NCI-H1930 (cell line): ENCODE measurements around the gene ACAN.

Experiments used
- DNase-seq, 2 experiments: peaks; one replicate each; lab custom pipeline; 2025; lab: John Stamatoyannopoulos, UW

ACAN gene

DNA sequence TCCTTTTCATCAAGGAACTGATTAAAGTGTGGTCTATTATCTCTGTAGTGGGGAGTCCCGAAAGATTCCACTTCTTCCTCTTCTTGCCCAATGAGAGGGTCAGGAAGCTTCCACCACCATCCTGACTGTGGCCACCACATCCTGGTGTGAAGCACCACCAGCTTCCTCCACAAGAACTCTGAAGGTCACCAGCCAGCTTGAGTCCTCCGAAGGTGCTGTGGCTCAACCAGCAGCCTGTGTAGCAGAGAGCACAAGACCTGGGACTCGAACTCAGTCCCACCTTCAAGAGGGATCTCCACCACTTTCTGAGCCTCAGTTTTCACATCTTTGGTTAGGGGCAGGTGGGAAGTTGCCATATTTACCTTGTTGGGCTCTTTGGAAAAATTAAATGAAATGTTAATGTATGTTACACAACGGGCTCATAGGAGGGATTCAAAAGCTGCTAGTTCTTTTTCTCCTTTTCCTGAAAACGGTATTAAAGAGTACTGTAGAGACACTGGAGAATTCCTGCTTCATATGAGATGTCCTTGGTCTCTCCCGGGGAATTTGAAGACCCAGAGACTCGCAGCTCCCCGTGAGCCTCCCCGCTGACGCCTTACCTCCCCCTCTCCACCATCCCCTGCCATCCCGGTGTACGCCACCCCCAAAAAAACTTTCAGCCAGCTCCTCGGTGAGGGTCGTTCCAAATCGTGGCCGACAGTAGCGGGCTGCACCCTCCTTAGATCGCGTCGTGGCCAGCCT is 816 bp upstream of the ACAN start:
- DNase-seq: no peak

DNA sequence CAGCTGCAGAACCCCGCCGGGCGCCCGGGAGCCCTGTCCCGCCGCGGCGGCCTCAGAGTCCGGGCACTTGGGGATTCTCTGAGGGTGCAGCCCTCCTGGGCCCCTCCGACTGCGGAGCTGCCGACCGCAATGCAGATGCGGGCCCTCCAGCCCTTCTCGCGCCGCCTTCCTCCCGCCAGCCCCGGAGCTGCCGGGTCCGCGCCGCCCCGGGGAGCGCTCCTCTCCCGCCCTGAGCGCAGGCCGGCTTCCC is 320 bp upstream of the ACAN start:
- no peak for DNase-seq

DNA sequence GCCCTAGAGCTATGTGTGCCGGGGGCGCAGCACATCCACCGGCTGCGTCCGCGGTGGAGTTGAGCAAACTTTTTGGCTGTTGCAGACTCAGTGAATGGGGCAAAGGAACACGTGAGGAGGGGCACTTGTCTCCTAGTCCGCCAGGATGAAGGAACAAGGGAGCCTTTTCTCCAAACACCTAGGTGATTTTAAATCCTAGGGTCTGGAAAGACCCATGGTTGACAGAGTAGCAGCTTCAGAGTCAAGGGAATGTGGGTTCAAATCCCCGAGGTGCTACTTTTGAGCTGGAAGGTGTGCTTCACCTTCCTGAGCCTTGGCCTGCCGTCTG is 648 bp downstream of the ACAN start:
- DNase-seq: no peak

DNA sequence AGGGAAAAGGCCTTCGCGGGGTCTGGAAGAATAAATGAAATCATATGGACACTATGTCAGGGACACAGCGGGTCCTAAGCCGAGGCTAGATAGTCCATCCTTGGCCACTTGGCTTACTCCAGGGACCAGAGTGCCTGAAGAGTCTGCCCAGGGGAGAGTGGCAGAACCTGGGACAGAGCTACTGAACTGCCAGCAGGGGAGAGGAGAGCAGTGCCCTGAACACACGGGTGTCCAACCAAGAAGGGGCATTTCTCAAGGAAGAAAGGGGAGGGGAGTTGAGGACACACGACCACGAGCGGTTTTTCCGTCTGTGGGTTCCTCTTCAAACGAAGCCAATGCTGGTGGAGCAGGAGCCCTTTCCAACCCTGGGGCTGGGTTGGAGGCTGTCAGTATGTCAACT is 1.0 kb downstream of the ACAN start:
- no peak for DNase-seq

DNA sequence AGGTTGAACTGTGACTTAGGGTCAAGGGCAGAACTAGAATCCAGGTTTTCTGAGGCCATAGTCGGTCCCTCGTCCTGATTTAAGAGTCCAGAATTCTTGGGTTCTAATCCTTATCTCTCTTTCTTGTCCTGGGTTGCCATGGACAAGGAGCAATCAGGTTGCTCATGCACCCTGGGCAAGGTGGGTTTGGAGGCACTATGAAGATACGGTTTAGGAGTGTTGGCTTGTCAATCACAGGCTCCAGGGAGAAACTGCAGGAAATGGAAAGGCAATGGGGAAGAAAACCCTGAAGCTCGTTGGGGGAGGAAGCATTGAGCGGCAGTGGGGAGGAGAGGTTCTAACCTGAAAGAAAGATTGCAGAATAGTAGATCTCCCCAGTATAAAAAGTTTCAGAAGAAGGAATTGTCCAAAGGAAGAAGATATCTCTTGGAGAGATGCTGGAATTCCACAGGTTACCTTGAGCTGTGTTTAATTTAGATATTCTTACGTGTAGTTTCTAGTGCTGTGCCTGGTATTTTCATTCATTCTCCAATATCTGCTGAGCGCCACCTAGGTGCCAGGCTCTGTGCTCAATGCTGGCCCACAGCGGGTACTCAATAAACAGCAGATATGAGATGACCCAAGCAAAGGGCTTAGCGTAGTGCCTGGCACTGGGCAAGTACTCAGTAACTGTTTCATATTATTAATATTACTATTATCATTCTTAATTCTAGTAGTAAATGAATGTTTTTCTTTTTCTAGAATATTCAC is 2.0 kb downstream of the ACAN start:
- no peak for DNase-seq

DNA sequence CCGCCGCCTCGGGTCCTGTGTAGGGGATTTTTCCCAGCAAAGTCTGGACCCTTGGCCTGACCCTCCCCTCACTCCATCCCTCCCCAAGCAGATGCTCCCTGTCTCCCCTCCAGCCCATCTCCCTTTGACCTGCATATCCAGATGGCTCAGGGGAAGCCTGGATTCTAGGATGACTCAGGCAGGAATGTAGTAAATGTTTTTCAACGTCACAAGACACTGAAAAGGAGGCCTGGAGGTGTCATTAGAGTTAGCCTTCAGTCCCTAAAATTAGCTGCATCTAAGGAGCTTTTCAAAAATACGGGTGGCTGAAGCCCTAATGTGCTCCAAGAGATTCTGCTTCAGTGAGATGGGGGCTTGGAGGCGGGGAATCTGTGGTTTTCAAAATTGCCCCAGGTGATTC is 7.2 kb downstream of the ACAN start:
- DNase-seq: no peak

DNA sequence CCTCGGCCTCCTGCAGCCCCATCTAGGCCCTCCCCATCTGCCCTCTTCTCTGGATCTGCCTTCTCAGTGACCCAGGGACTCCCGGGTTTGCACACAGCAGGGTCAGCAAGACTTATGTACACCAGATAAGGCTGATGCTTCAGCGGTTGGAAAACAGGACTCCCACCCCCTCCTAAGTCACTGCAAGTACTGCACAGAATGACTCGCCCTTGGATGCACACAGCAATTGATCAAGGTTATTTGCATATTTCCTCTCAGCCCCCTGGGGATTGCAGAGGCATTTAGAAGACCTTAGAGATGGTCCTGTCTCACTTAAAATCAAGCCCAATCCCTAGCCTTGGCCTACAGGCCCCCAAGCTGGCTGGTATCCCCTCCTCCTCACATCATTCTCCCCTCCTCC is 8.9 kb downstream of the ACAN start:
- no peak for DNase-seq

DNA sequence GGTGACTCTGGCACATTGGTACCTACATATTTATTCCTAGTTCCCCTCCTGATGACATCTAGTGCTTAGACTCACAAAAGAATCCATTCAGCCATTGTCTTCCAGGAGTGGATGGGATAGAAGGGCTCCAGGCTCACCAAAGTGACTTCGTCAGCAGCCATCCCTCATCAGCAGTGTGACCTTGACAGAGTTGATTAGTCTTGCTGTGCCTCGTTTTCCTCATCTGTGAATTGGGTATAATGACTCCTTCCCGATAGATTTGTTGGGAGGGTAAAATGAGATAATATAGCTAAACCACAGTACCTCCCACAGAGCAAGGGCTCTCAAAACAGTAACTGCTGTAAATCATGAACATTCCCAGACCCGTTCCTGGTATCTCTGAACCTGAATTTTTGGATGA is 10.7 kb downstream of the ACAN start:
- no peak for DNase-seq

DNA sequence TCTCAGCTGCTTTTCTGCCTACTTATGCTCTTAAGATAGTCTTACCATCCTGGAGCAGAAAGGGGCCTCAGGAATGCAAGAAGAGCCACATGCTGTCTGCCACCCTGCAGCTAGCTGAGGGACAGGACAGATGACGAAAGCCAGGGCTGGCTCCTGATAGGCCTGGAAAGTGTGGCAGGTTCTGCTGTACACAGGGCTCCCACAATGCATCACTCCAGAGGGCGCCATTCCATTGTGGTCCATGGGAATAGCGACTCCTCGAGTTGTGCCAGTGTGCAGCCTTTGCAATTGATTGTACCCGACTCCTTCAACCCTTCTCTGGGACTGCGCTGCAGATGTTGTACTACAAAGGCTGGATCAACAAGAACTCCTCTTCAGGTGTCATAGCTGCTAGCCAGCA is 11.2 kb downstream of the ACAN start:
- no peak for DNase-seq

DNA sequence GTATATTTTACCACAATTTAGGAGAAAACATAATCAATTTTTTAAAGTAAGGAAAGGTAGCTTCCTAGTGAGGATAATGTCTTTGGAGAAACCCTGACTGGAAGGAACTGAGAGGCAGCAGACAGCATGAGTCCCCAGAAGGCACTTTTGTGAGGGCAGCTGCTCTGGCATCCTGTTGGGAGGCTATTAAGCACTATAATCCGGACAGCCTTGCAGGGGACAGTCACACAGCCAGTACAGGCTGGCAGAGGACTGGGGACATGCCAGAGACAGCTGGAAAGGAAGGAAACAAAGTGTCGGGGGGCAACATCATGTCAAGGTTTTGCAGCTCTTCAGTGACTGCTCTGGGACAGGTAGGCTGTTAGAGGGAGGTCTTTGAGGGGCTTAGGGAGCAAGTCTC is 15.7 kb downstream of the ACAN start:
- no peak for DNase-seq

DNA sequence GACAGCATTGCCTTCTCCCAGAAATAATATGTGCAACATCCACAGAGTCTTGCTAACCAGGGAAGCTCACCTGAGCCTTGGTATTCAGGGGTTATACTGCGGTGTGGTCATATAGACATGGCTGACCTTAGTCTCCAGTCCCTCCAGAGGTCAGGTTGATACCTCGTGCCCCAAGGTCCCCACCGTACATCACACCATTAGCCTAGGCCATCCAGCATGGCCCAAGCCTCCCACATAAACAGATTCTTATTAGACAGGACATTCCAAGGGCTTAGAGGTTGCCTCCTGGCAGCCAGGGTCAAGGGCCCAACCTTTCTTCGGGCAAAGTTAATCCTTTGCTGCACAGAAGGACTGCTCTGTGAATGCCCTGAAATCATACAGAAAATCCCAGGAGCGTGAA is 18.8 kb downstream of the ACAN start:
- DNase-seq: no peak

DNA sequence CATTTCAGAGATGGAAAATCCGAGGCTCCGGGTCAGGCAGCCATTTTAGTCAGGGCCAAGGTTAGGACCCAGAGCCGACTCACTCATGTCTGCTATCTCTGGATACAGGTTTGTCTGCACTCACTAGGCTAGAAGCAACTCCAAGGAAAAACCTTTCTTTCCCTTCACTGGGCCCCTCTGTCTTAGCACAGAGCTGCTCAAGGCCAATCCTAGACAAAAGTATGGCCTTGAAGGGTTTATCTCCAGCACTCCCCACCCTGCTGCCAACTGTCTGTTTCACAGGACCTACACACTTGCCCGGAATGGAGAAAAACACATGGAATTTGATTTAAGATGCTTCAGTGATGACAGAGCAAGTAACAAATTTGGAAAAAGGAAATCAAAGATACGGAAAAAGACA is 25.6 kb downstream of the ACAN start:
- DNase-seq: no peak

DNA sequence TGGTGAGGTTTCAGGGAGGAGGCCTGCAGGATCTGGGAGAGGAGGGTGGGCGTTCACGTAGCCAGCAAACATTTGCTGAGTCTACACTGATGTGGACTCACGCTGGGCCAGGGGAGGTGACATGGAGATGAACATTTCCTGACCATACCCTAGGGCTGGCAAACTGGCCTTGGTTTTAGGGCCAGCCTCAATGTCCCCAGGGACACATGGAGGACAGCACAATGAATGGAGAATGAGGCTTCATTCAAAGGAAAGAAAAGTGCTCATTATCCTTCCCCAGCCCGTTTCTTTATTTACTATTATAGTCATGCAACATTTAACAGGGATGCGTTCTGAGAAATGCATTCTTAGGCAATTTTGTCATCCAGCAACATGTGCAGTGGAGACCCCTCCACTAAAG is 26.8 kb downstream of the ACAN start:
- no peak for DNase-seq

DNA sequence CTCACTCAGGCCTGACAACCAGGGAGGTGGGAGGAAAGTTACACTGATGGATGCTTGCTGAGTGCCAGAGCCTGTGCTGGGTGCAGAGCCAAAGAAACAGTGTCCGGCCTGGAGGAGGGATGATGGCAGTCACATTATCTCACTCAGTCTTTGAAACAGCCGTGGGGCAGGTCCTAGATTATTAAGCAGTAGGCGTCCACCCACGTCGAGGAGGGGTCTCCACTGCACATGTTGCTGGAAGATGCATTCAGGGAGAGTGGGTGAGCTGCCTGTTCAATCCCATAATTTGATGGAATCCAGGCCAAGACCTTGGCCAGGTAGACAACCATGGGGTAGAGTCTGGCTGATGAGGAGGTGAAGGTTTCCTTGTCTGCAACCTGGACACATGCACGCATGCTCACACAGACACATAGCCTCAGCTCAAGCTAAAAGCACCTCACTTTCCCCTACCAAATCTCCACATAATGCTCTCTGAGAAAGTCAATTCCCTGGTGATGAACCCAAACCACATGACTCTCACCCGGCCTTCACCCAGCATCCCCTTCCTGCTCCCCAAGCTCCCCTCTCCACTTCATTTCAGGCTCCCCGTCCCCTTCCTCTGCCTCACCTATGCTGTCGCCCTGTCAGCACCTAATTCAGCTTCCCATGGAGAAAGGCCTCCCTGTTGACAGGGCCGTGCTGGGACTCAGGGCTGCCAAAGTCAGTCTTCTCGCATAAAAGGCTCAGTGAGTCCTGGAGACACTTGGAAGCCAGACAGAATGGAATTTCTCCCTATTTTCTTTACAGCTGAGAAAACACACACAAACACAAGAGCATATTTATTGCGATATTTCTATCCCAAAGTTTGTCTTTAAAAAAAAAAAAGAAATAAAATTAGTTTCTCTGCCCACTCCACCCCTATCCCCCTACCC is 29.8 kb downstream of the ACAN start:
- DNase-seq: no peak

DNA sequence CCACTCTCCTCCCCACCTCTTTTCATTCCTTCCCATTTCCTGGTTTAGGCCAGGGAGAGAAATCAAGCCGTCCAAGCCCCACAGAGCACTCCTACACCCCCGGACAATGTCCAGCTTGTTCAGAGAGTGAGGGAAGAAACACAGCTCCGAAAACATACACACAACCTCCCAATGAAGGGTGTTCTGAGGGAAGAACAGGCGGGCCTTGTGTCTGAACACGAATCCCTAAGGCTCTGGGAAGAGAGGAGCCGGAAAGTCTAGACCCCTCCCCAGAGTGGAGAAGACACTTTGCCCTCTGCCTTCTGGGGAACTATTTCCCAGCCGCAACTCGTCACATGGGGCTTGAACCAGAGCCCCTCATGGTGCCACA is 30.5 kb downstream of the ACAN start:
- no peak for DNase-seq

DNA sequence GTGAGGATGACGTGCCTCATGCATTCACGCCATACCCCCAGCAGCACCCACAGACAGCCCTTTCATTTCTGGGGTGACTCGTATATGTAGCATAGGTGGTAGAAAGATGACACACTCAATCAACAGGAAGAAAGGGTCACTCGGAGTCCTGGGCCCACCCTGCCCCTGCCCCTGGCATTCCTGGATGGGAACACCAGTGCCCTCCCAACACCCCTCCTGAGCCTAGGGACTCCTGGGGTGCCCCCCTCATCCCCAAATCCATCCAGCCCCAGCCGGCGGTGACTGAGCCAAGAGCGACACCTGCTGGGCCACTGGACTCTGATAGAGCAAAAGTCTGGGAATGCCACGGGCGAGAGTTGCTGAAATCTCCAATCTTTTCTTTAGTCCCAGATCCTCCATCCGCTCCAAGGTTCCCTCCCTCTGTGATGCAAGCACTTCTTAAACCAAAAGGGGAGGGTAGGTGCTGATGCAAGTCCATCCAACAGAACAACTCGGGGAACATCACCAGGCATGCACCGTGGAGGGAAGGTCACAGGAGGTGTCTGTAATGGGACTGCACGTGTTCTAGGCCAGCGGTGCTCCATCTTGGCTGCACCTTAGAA is 31.1 kb downstream of the ACAN start:
- no peak for DNase-seq

DNA sequence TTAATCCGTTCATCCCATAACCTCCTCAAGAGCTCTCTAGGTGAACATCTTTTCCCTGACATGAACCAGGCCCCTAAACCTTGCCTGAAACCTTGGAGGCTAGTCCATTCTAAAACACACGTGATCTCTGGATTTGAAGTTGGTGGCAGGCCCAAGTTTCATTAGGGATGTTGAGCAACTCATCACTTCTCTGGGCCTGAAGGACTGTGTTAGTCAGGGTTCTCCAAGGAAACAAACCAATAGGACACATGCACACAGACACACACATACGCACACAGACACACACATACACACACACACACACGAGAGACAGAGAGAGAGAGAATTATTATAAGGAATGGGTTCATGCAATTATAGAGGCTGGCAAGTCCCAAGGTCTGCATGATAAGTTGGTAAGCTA is 31.9 kb downstream of the ACAN start:
- DNase-seq: no peak

DNA sequence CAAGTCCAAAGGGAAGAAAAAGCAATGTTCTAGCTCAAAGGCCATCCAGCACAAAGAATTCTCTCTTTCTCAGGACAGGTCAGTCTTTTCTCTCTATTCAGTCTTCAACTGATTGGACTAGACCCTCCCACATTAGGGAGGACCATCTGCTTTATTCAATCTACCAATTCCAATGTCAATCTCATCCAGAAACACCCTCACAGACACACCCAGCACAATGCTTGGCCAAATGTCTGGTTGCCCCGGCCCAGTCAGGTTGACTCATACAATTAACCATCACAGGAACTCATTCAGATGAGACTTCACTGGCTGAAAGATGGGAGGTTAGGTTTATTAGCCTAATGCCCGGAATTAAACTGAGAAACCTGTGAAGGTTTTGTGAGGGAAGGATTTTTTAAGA is 32.4 kb downstream of the ACAN start:
- DNase-seq: no peak

DNA sequence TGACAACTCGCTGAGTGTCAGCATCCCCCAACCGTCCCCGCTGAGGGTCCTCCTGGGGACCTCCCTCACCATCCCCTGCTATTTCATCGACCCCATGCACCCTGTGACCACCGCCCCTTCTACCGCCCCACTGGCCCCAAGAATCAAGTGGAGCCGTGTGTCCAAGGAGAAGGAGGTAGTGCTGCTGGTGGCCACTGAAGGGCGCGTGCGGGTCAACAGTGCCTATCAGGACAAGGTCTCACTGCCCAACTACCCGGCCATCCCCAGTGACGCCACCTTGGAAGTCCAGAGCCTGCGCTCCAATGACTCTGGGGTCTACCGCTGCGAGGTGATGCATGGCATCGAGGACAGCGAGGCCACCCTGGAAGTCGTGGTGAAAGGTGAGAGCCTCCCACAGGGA is 35.4 kb downstream of the ACAN start:
- DNase-seq: no peak

DNA sequence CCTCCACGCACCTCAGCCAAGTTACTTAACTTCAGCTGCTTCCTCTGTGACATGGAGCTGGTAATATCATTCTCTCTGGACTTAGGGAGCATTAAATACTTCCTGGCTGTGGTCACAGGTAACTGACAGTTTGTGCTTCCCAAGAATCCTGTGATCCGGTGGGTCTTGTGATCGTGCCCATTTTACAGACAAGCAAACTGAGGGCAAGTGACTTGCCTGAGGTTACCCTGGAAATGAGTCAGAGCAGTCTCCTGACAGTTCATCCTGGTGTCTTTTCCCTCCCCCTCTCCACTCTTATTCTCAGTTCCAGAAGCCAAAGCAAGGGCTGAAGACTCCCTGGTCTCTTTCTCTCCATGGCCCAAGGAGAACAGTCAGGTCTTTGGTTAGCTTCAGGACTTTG is 35.9 kb downstream of the ACAN start:
- DNase-seq: no peak

DNA sequence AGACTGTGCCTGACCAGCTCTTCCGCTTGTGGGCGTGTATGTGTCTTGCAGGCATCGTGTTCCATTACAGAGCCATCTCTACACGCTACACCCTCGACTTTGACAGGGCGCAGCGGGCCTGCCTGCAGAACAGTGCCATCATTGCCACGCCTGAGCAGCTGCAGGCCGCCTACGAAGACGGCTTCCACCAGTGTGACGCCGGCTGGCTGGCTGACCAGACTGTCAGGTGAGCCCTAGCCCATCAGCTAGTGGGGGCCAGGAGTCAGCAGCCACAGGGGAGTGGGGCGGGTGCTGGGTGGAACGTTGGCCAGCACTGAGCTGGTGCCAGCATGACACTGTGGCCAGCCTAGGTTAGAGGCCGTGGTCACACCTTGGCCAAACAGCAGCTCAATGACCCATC is 36.7 kb downstream of the ACAN start:
- DNase-seq: no peak

DNA sequence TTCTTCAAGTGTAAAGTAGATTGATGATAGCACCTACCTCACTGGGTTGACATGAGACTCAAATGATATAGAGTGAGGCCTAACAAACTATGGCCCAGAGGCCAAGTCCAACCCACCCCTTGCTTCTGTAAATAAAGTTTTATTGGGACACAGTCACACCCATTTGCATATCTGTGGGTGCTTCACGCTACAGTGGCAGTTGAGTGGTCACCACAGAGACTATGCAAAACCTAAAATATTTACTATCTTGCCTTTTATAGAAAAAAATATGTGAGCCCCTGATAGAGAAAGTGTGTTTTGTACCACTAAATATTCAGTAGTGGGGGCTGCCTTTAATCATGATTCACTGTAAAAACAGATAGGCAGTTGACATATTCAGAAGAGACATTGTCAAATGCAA is 38.0 kb downstream of the ACAN start:
- DNase-seq: no peak

DNA sequence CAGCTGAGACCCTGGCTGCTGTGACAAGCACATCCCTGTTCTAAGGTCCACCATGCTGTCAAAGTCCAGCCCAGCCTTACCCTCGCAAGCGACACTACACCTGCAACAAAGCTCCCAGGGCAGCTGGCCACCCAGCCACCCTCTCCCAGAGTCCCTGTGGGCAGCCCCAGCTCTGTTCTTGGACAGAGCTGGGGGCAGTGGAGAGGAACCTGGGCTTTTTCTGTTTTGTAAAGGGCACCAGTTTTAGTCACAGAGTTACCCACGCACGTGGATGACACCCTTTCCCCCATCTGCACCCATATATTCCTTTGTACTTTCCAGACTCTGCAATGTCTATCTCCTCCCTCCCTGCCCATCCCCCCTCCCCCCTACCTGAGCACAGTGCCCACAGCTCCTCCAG is 38.9 kb downstream of the ACAN start:
- no peak for DNase-seq
